Effector CD4-positive, alpha-beta T cell (primary cell): ENCODE results near the gene UBASH3A.
A peak's percentile ranks its signal among the peaks of the same experiment; 100 is the strongest.

Experiments
- DNase-seq: peaks from one replicate; pipeline ENCODE4 v3.0.0-alpha.2; 2020

The UBASH3A gene

GRCh38 chr21:42375506-42375905 lies 28.2 kb upstream of the UBASH3A start:
- no peak for DNase-seq

GRCh38 chr21:42375966-42376337 lies 27.8 kb upstream of the UBASH3A start:
- no peak for DNase-seq

- DNase-seq = peak; percentile 54
Measured at GRCh38 chr21:42376338-42376982, 27.2 kb upstream of the UBASH3A start.

GRCh38 chr21:42377211-42377950 lies 26.3 kb upstream of the UBASH3A start:
- DNase-seq = no peak

- DNase-seq = no peak
Measured at GRCh38 chr21:42377951-42378340, 25.8 kb upstream of the UBASH3A start.

- DNase-seq = no peak
Measured at GRCh38 chr21:42378418-42378817, 25.3 kb upstream of the UBASH3A start.

GRCh38 chr21:42379426-42380215 lies 24.1 kb upstream of the UBASH3A start:
- no peak for DNase-seq

- DNase-seq = peak; percentile 37
Measured at GRCh38 chr21:42381347-42381984, 22.2 kb upstream of the UBASH3A start.

- no peak for DNase-seq
Measured at GRCh38 chr21:42382915-42383314, 20.8 kb upstream of the UBASH3A start.

GRCh38 chr21:42383331-42383730 lies 20.4 kb upstream of the UBASH3A start:
- DNase-seq = no peak

- no peak for DNase-seq
Measured at GRCh38 chr21:42384156-42384945, 19.4 kb upstream of the UBASH3A start.

GRCh38 chr21:42384989-42385388 lies 18.7 kb upstream of the UBASH3A start:
- no peak for DNase-seq

GRCh38 chr21:42385619-42386018 lies 18.1 kb upstream of the UBASH3A start:
- no peak for DNase-seq

GRCh38 chr21:42386034-42386591 lies 17.6 kb upstream of the UBASH3A start:
- DNase-seq = no peak

- DNase-seq = no peak
Measured at GRCh38 chr21:42387164-42387563, 16.5 kb upstream of the UBASH3A start.

GRCh38 chr21:42387843-42388340 lies 15.8 kb upstream of the UBASH3A start:
- no peak for DNase-seq

- DNase-seq = no peak
Measured at GRCh38 chr21:42388740-42389448, 14.8 kb upstream of the UBASH3A start.

- no peak for DNase-seq
Measured at GRCh38 chr21:42389449-42389835, 14.3 kb upstream of the UBASH3A start.

GRCh38 chr21:42390193-42390592 lies 13.5 kb upstream of the UBASH3A start:
- no peak for DNase-seq

- no peak for DNase-seq
Measured at GRCh38 chr21:42390696-42391095, 13.0 kb upstream of the UBASH3A start.

GRCh38 chr21:42391297-42391696 lies 12.4 kb upstream of the UBASH3A start:
- DNase-seq = no peak
